Neutrophil (primary cell): ENCODE data around the gene SENP3.

Experiments used
- H3K27ac ChIP-seq: fragments of 200-600 bp; sonication (generic); 2 replicates; pipeline ENCODE4 v1.5.1; 2016; ENCODE audit warnings: mild to moderate bottlenecking, moderate library complexity
- H3K27me3 ChIP-seq: fragments of 200-600 bp; sonication (generic); 2 replicates; pipeline ENCODE4 v1.6.0; 2016; ENCODE audit warnings: mild to moderate bottlenecking
- H3K36me3 ChIP-seq: fragments of 200-600 bp; sonication (generic); 2 replicates; pipeline ENCODE4 v1.5.1; 2017
- H3K4me1 ChIP-seq, 2 experiments: fragments of 200-600 bp in 1 of 2; sonication (generic) in 1 of 2; 1 replicate in 1 of 2; 2 replicates in 1 of 2; pipeline versions ENCODE4 v1.5.1 to v1.6.1; 2013 to 2016; ENCODE audit warnings: low read depth in 1 of 2, low read length in 1 of 2, mild to moderate bottlenecking in 1 of 2, moderate library complexity in 1 of 2; ENCODE audit not compliant: control insufficient read depth in 1 of 2, insufficient read depth in 1 of 2
- H3K4me3 ChIP-seq, 2 experiments: fragments of 200-600 bp in 1 of 2; sonication (generic) in 1 of 2; 1 replicate in 1 of 2; 2 replicates in 1 of 2; pipeline ENCODE4 v1.5.1; 2013 to 2016; ENCODE audit warnings: low read depth in 1 of 2, low read length in 1 of 2, mild to moderate bottlenecking in 1 of 2, moderate library complexity in 1 of 2
- H3K9me3 ChIP-seq: fragments of 200-600 bp; sonication (generic); 2 replicates; pipeline ENCODE4 v1.5.1; 2016
- CTCF ChIP-seq: fragments of 200-600 bp; sonication (generic); IDR thresholded peaks from 2 replicates; pipeline ENCODE4 v1.5.1; 2016; ENCODE audit warnings: antibody characterized with exemption

Gene SENP3

GRCh38 chr17:7579834-7580603, 18.3 kb downstream of the SENP3 start:
- TF ChIP-seq CTCF: no peak
- peak overlapping the region; percentile 92 for H3K27ac ChIP-seq
- H3K4me3 ChIP-seq: peak overlapping the region; percentile 34 to 54
- peaks cover 67 to 69% of the 10 kb centered on the region in 2 experiments for H3K4me1 ChIP-seq
- H3K9me3 ChIP-seq: peaks cover 3% of the 10 kb centered on the region
- peaks cover 41% of the 10 kb centered on the region for H3K36me3 ChIP-seq
- H3K27me3 ChIP-seq: no peaks in the 10 kb centered on the region

- Histone ChIP-seq H3K4me1 (peaks cover 59 to 65% of the 10 kb centered on the region in 2 experiments), H3K27ac (peak overlapping the region; percentile 92), H3K9me3 (peaks cover 3% of the 10 kb centered on the region), H3K36me3 (peaks cover 32% of the 10 kb centered on the region), H3K4me3 (peak overlapping the region; percentile 34 to 54), H3K27me3 (no peaks in the 10 kb centered on the region)
- no peak for TF ChIP-seq CTCF
These were observed 19.2 kb downstream of the SENP3 start for GRCh38 chr17:7580604-7581575.

- H3K27me3 ChIP-seq: no peaks in the 10 kb centered on the region
- TF ChIP-seq CTCF: no peak
- peak overlapping the region; percentile 92 for H3K27ac ChIP-seq
- peaks cover under 1% of the 10 kb centered on the region for H3K9me3 ChIP-seq
- peaks cover 24% of the 10 kb centered on the region for H3K36me3 ChIP-seq
- H3K4me3 ChIP-seq: peak overlapping the region; percentile 72 to 95
- peaks cover 59 to 63% of the 10 kb centered on the region in 2 experiments for H3K4me1 ChIP-seq
These were observed 20.9 kb downstream of the SENP3 start for GRCh38 chr17:7582396-7583252.

GRCh38 chr17:7583253-7584109, 21.8 kb downstream of the SENP3 start, which contains the start of gene MPDU1:
Gene MPDU1 (plus strand): TSS chr17:7583852. CDS start chr17:7583863, 11 bp downstream.
- Histone ChIP-seq H3K4me1 (peaks cover 59 to 71% of the 10 kb centered on the region in 2 experiments), H3K36me3 (peaks cover 23% of the 10 kb centered on the region)
- no peak for TF ChIP-seq CTCF

More at GRCh38 chr17:7583253-7584109, 21.8 kb downstream of the SENP3 start, which contains the start of gene MPDU1:
- H3K27ac ChIP-seq: peak within 1 kb of the TSS; percentile 92
- no peaks in the 10 kb centered on the region for H3K9me3 ChIP-seq
- H3K4me3 ChIP-seq: peak within 1 kb of the TSS; percentile 72 to 95
- H3K27me3 ChIP-seq: no peaks in the 10 kb centered on the region
